ENCODE data around the gene PCGF5. TPM values are rescaled to one million over a fixed set of nuclear protein-coding genes. Genes with fewer than 3 reads are reported as not detected.
A peak's percentile ranks its signal among the peaks of the same experiment; 100 is the strongest.

Gene PCGF5
- total RNA-seq (2021) (17.3 and 17.7 TPM in 2 replicates), Bru-seq, nascent RNA (percentile 60 among the genes with signal in this experiment), BruChase-seq, experiment 1, labeled RNA remaining after a 2-hour chase (percentile 57 among the genes with signal in this experiment), BruChase-seq, experiment 2, labeled RNA remaining after a 6-hour chase (percentile 58 among the genes with signal in this experiment)
- long read RNA-seq, full-length matches to known transcripts = 24 of 37 reads
- long read RNA-seq, partial matches to known transcripts = 1 of 37 reads
- long read RNA-seq, other reads (novel, unspliced or antisense) = 12 of 37 reads

- peak; percentile 83 for DNase-seq (ENCODE audit: low spot score)
- Histone ChIP-seq H3K4me3 (ENCODE audit: low read depth, low read length, poor library complexity, severe bottlenecking) (peak within 1 kb of the TSS; percentile 79), H3K4me1 (ENCODE audit: insufficient read depth, low read length, poor library complexity, severe bottlenecking) (peaks cover 5% of the 10 kb centered on the region), H3K9me3 (ENCODE audit: low read depth, low read length, poor library complexity, severe bottlenecking) (no peaks in the 10 kb centered on the region), H3K27me3 (replicated peaks; ENCODE audit: insufficient read depth, low read depth, low read length, poor library complexity) (peaks cover under 1% of the 10 kb centered on the region), H3K27ac (ENCODE audit: low read depth, low read length, poor library complexity, severe bottlenecking) (peak within 1 kb of the TSS; percentile 66), H3K36me3 (ENCODE audit: insufficient read depth, low read length, poor library complexity, severe bottlenecking) (no peaks in the 10 kb centered on the region)
- BruUV-seq (replicated peaks) = no TSS peak
- intact Hi-C loops (cut with micrococcal nuclease; ENCODE audit: unreplicated experiment) = no loop called here
- ChIA-PET CTCF (no interaction called here), POLR2A (ENCODE audit: low non-redundant PET) (no interaction called here)
- no peak for TF ChIP-seq CTCF (conservative IDR thresholded peaks at IDR 0.05; ENCODE audit: low read depth, low read length)
- no peak for TF ChIP-seq EZH2 (IDR thresholded peaks at IDR 0.05; ENCODE audit: borderline replicate concordance, low read depth, low read length, poor library complexity, severe bottlenecking)
These were observed at the start of gene PCGF5 for GRCh38 chr10:91220194-91220953. Gene PCGF5 (plus strand): TSS chr10:91220663. CDS start chr10:91222872, 2,209 bp downstream.

GRCh38 chr10:91171485-91171884 is 49.0 kb upstream of the PCGF5 start:
- TF ChIP-seq CTCF (conservative IDR thresholded peaks at IDR 0.05; ENCODE audit: low read depth, low read length) = no peak
- TF ChIP-seq EZH2 (IDR thresholded peaks at IDR 0.05; ENCODE audit: borderline replicate concordance, low read depth, low read length, poor library complexity, severe bottlenecking) = no peak
- Histone ChIP-seq H3K27me3 (replicated peaks; ENCODE audit: insufficient read depth, low read depth, low read length, poor library complexity) (peaks cover 33% of the 10 kb centered on the region), H3K27ac (ENCODE audit: low read depth, low read length, poor library complexity, severe bottlenecking) (no peak overlapping the region), H3K4me1 (ENCODE audit: insufficient read depth, low read length, poor library complexity, severe bottlenecking) (no peaks in the 10 kb centered on the region), H3K9me3 (ENCODE audit: low read depth, low read length, poor library complexity, severe bottlenecking) (no peaks in the 10 kb centered on the region), H3K36me3 (ENCODE audit: insufficient read depth, low read length, poor library complexity, severe bottlenecking) (no peaks in the 10 kb centered on the region), H3K4me3 (ENCODE audit: low read depth, low read length, poor library complexity, severe bottlenecking) (no peak overlapping the region)
- ChIA-PET CTCF (no interaction called here), POLR2A (ENCODE audit: low non-redundant PET) (no interaction called here)
- intact Hi-C loops (cut with micrococcal nuclease; ENCODE audit: unreplicated experiment) = no loop called here
- BruUV-seq (replicated peaks) = no TSS peak
- no peak for DNase-seq (ENCODE audit: low spot score)

- Histone ChIP-seq H3K4me1 (ENCODE audit: insufficient read depth, low read length, poor library complexity, severe bottlenecking) (no peaks in the 10 kb centered on the region), H3K36me3 (ENCODE audit: insufficient read depth, low read length, poor library complexity, severe bottlenecking) (no peaks in the 10 kb centered on the region), H3K27ac (ENCODE audit: low read depth, low read length, poor library complexity, severe bottlenecking) (no peak overlapping the region), H3K27me3 (replicated peaks; ENCODE audit: insufficient read depth, low read depth, low read length, poor library complexity) (peaks cover 25% of the 10 kb centered on the region), H3K4me3 (ENCODE audit: low read depth, low read length, poor library complexity, severe bottlenecking) (no peak overlapping the region), H3K9me3 (ENCODE audit: low read depth, low read length, poor library complexity, severe bottlenecking) (no peaks in the 10 kb centered on the region)
- TF ChIP-seq EZH2 (IDR thresholded peaks at IDR 0.05; ENCODE audit: borderline replicate concordance, low read depth, low read length, poor library complexity, severe bottlenecking) (no peak), CTCF (conservative IDR thresholded peaks at IDR 0.05; ENCODE audit: low read depth, low read length) (no peak)
- intact Hi-C loops (cut with micrococcal nuclease; ENCODE audit: unreplicated experiment) = no loop called here
- no peak for DNase-seq (ENCODE audit: low spot score)
- CTCF ChIA-PET = no interaction called here
- no TSS peak for BruUV-seq (replicated peaks)
- POLR2A ChIA-PET (ENCODE audit: low non-redundant PET) = no interaction called here
These were observed 48.1 kb upstream of the PCGF5 start for GRCh38 chr10:91172348-91172747.

All from A673 (cell line).